H1 (cell line): ENCODE data around the gene GALNT4. TPM values are rescaled to one million over a fixed set of nuclear protein-coding genes. Genes with fewer than 3 reads are reported as not detected.

Experiments used
- CTCF ChIA-PET: fragments of 300-600 bp; sonication (Branson Sonifier 250); formaldehyde crosslinking; loops from one replicate; lab custom pipeline; 2021; ENCODE audit not compliant: partially characterized antibody; lab: Charles Lee
- POLR2A ChIA-PET: fragments of 300-600 bp; sonication (Branson Sonifier 250); formaldehyde crosslinking; loops from one replicate; lab custom pipeline; 2021; ENCODE audit warnings: inconsistent platforms; ENCODE audit not compliant: partially characterized antibody; lab: Charles Lee
- DNase-seq, 2 experiments: peaks; one replicate each; pipeline versions ENCODE4 v3.0.0 to v3.0.0-alpha.2; 2010 to 2022; ENCODE audit warnings: low spot score in 2 of 2, low read depth in 1 of 2, mixed read lengths in 1 of 2
- FAIRE-seq: peaks from 2 replicates; lab custom pipeline; 2011; peaks lifted over from hg19 to GRCh38; lab: Jason Lieb, UNC
- H2AFZ ChIP-seq: 2 replicates; pipeline ENCODE4 v1.8.1; 2012; ENCODE audit warnings: low read length, inconsistent platforms
- H2AK5ac ChIP-seq: 2 replicates; pipeline ENCODE4 v1.6.1; 2013; ENCODE audit warnings: low read depth, low read length
- H2BK120ac ChIP-seq: replicated peaks from 2 replicates; pipeline ENCODE3; 2013; ENCODE audit warnings: low read depth, low read length, inconsistent platforms
- H2BK12ac ChIP-seq: 2 replicates; pipeline ENCODE4 v1.6.1; 2013; ENCODE audit warnings: low read depth, low read length
- H2BK15ac ChIP-seq: 2 replicates; pipeline ENCODE4 v1.6.1; 2013; ENCODE audit warnings: low read length
- H2BK20ac ChIP-seq: 2 replicates; pipeline ENCODE4 v1.6.1; 2013; ENCODE audit warnings: low read length
- H2BK5ac ChIP-seq: 2 replicates; pipeline ENCODE4 v1.6.1; 2013; ENCODE audit warnings: low read depth, low read length
- H3K14ac ChIP-seq: 2 replicates; pipeline ENCODE4 v1.6.1; 2013; ENCODE audit warnings: inconsistent platforms; ENCODE audit not compliant: insufficient read length
- H3K18ac ChIP-seq: 2 replicates; pipeline ENCODE4 v1.6.1; 2013; ENCODE audit warnings: low read length; ENCODE audit errors: extremely low read depth
- H3K23ac ChIP-seq: 2 replicates; pipeline ENCODE4 v1.6.1; 2013; ENCODE audit warnings: inconsistent platforms; ENCODE audit not compliant: insufficient read length
- H3K23me2 ChIP-seq: 2 replicates; pipeline ENCODE4 v1.6.1; 2013; ENCODE audit warnings: low read depth, low read length
- H3K27ac ChIP-seq: 2 replicates; pipeline ENCODE4 v1.6.1; 2011; ENCODE audit warnings: low read depth, low read length, inconsistent platforms
- H3K27me3 ChIP-seq, 4 experiments: replicated peaks in 1 of 4; 1 replicate in 1 of 4; 2 replicates in 3 of 4; pipeline versions ENCODE4 v1.6.1 to v1.8.1; 2011 to 2013; ENCODE audit warnings: low read length in 3 of 4, mild to moderate bottlenecking in 3 of 4, inconsistent platforms in 2 of 4, mixed read lengths in 2 of 4, moderate library complexity in 1 of 4; ENCODE audit not compliant: control insufficient read depth in 3 of 4, insufficient read depth in 3 of 4; ENCODE audit errors: extremely low read depth in 1 of 4
- H3K36me3 ChIP-seq, 4 experiments: 2 replicates each; pipeline versions ENCODE4 v1.6.1 to v1.8.1; 2011 to 2013; ENCODE audit warnings: mild to moderate bottlenecking in 4 of 4, low read length in 3 of 4, moderate library complexity in 2 of 4, control low read depth in 1 of 4, inconsistent platforms in 1 of 4; ENCODE audit not compliant: insufficient read depth in 4 of 4, control insufficient read depth in 2 of 4
- H3K4ac ChIP-seq: replicated peaks from 2 replicates; pipeline ENCODE3; 2013; ENCODE audit warnings: low read length, low read depth, mixed read lengths, inconsistent platforms; ENCODE audit not compliant: insufficient read length
- H3K4me1 ChIP-seq, 4 experiments: replicated peaks in 1 of 4; 1 replicate in 1 of 4; 2 replicates in 3 of 4; pipeline versions ENCODE4 v1.6.1 to v1.8.1; 2011 to 2013; ENCODE audit warnings: low read length in 3 of 4, inconsistent platforms in 2 of 4, mixed read lengths in 1 of 4; ENCODE audit not compliant: insufficient read depth in 4 of 4, control insufficient read depth in 3 of 4
- H3K4me2 ChIP-seq, 2 experiments: 2 replicates each; pipeline versions ENCODE4 v1.6.1 to v1.8.1; 2011 to 2013; ENCODE audit warnings: low read depth in 2 of 2, low read length in 2 of 2, control low read depth in 1 of 2, inconsistent platforms in 1 of 2, mild to moderate bottlenecking in 1 of 2; ENCODE audit not compliant: insufficient read depth in 1 of 2
- H3K4me3 ChIP-seq, 4 experiments: fragments of 200-600, 300-600 bp in 1 of 4; sonication (generic), shearing (Covaris generic), sonication (Bioruptor Twin) in 1 of 4; 2 replicates each; pipeline versions ENCODE4 v1.5.1 to v1.8.1; 2011 to 2016; ENCODE audit warnings: low read length in 4 of 4, low read depth in 3 of 4, control low read depth in 2 of 4, inconsistent platforms in 2 of 4, mild to moderate bottlenecking in 2 of 4, mixed read lengths in 1 of 4, moderate library complexity in 1 of 4; ENCODE audit not compliant: insufficient read depth in 2 of 4; ENCODE audit errors: extremely low read depth in 1 of 4
- H3K56ac ChIP-seq: replicated peaks from 2 replicates; pipeline ENCODE3; 2013; ENCODE audit warnings: low read depth, mild to moderate bottlenecking, mixed read lengths, low read length, inconsistent platforms; ENCODE audit not compliant: insufficient read length
- H3K79me1 ChIP-seq: 2 replicates; pipeline ENCODE4 v1.6.1; 2013; ENCODE audit warnings: low read depth, low read length, control low read depth
- H3K79me2 ChIP-seq, 2 experiments: 2 replicates each; pipeline versions ENCODE4 v1.6.1 to v1.8.1; 2012 to 2013; ENCODE audit warnings: low read length in 2 of 2, mild to moderate bottlenecking in 2 of 2, inconsistent platforms in 1 of 2; ENCODE audit not compliant: insufficient read depth in 2 of 2, control insufficient read depth in 1 of 2
- H3K9ac ChIP-seq, 4 experiments: replicated peaks in 1 of 4; 1 replicate in 1 of 4; 2 replicates in 3 of 4; pipeline versions ENCODE4 v1.6.1 to v1.8.1; 2011 to 2013; ENCODE audit warnings: low read depth in 3 of 4, low read length in 3 of 4, control low read depth in 2 of 4, mild to moderate bottlenecking in 2 of 4, moderate library complexity in 2 of 4, inconsistent platforms in 1 of 4; ENCODE audit errors: extremely low read depth in 1 of 4
- H3K9me3 ChIP-seq, 2 experiments: 2 replicates each; pipeline versions ENCODE4 v1.6.1 to v1.8.1; 2012 to 2013; ENCODE audit warnings: mild to moderate bottlenecking in 2 of 2, moderate library complexity in 2 of 2, control low read depth in 1 of 2, inconsistent platforms in 1 of 2, low read depth in 1 of 2, low read length in 1 of 2, mixed read lengths in 1 of 2; ENCODE audit not compliant: insufficient read depth in 2 of 2
- H4K20me1 ChIP-seq, 2 experiments: replicated peaks in 1 of 2; 2 replicates each; pipeline versions ENCODE3 to v1.8.1; 2011 to 2013; ENCODE audit warnings: inconsistent platforms in 2 of 2, low read length in 2 of 2, mild to moderate bottlenecking in 1 of 2; ENCODE audit not compliant: insufficient read depth in 2 of 2, control insufficient read depth in 1 of 2
- H4K5ac ChIP-seq: 2 replicates; pipeline ENCODE4 v1.6.1; 2013; ENCODE audit warnings: low read length, low read depth, mixed read lengths, inconsistent platforms; ENCODE audit not compliant: insufficient read length
- H4K8ac ChIP-seq: 2 replicates; pipeline ENCODE4 v1.8.0; 2013; ENCODE audit warnings: mild to moderate bottlenecking, moderate library complexity, low read length, inconsistent platforms; ENCODE audit not compliant: insufficient read depth; ENCODE audit errors: extremely low read depth
- H4K91ac ChIP-seq: replicated peaks from 2 replicates; pipeline ENCODE3; 2013; ENCODE audit warnings: low read length, mixed read lengths, inconsistent platforms; ENCODE audit not compliant: insufficient read length
- BACH1 ChIP-seq: IDR thresholded peaks from 2 replicates; pipeline ENCODE4 v1.6.1; 2012; ENCODE audit warnings: low read length, improper control_type of control experiment
- CEBPB ChIP-seq: IDR thresholded peaks from 2 replicates; pipeline ENCODE4 v1.6.1; 2012; ENCODE audit warnings: low read depth, low read length
- EZH2 ChIP-seq: fragments of 200-600 bp; sonication (generic); IDR thresholded peaks from 2 replicates; pipeline ENCODE4 v1.7.1; 2012; ENCODE audit warnings: low read depth, mild to moderate bottlenecking, moderate library complexity, low read length, inconsistent platforms; ENCODE audit not compliant: severe bottlenecking
- JUND ChIP-seq: IDR thresholded peaks from 2 replicates; pipeline ENCODE4 v1.6.1; 2011; ENCODE audit warnings: mild to moderate bottlenecking, improper control_type of control experiment, low read length
- KDM4A ChIP-seq: IDR thresholded peaks from one replicate; pipeline ENCODE4 v1.7.1; 2012; ENCODE audit warnings: low read depth, mild to moderate bottlenecking, moderate library complexity, low read length, inconsistent platforms; ENCODE audit not compliant: severe bottlenecking
- MAFK ChIP-seq: IDR thresholded peaks from 2 replicates; pipeline ENCODE4 v1.6.1; 2012; ENCODE audit warnings: low read depth, mild to moderate bottlenecking, improper control_type of control experiment, low read length
- NANOG ChIP-seq: IDR thresholded peaks from 2 replicates; pipeline ENCODE4 v1.6.1; 2011; ENCODE audit warnings: low read length, low read depth, mild to moderate bottlenecking, inconsistent platforms; ENCODE audit not compliant: insufficient read depth, poor library complexity, severe bottlenecking
- NRF1 ChIP-seq: IDR thresholded peaks from 2 replicates; pipeline ENCODE4 v1.6.1; 2011; ENCODE audit warnings: mild to moderate bottlenecking, low read depth, low read length, improper control_type of control experiment
- PHF8 ChIP-seq: fragments of 200-600 bp; sonication (generic); conservative IDR thresholded peaks from 2 replicates; pipeline ENCODE4 v1.7.1; 2012; ENCODE audit warnings: low read depth, mild to moderate bottlenecking, inconsistent platforms, low read length, moderate library complexity
- POLR2AphosphoS5 ChIP-seq: IDR thresholded peaks from 2 replicates; pipeline ENCODE4 v1.6.1; 2011; ENCODE audit warnings: low read depth, low read length
- RAD21 ChIP-seq, 2 experiments: IDR thresholded peaks in 1 of 2; conservative IDR thresholded peaks in 1 of 2; 2 replicates each; pipeline ENCODE4 v1.6.1; 2011; ENCODE audit warnings: low read depth in 2 of 2, low read length in 2 of 2, improper control_type of control experiment in 1 of 2, inconsistent platforms in 1 of 2, mild to moderate bottlenecking in 1 of 2, moderate library complexity in 1 of 2
- TCF12 ChIP-seq: IDR thresholded peaks from 2 replicates; pipeline ENCODE4 v1.6.1; 2011; ENCODE audit warnings: low read depth, mild to moderate bottlenecking, low read length
- WGBS, 2 experiments: shearing (Covaris generic) in 1 of 2; methylation state at CpG; one replicate each; pipeline versions ENCODE4 v1.1.6 to v1.1.7; 2013 to 2015; ENCODE audit warnings: low lambda C conversion rate in 2 of 2, mixed read lengths in 2 of 2, inconsistent platforms in 1 of 2, low coverage in 1 of 2, missing lambda C conversion rate in 1 of 2; ENCODE audit not compliant: insufficient replicate concordance in 2 of 2, insufficient coverage in 1 of 2, insufficient read length in 1 of 2; ENCODE audit errors: extremely low coverage in 1 of 2, missing lambda C conversion rate in 1 of 2; 5-methylcytosine and 5-hydroxymethylcytosine counted together
- polyA plus RNA-seq, 7 experiments: library from polyadenylated mRNA; depleted of rRNA in 3 of 7; stranded (reverse) in 5 of 7; unstranded in 2 of 7; fragments of >200 nt in 5 of 7; fragments of 200-250 nt in 2 of 7; gene quantifications; 1 replicate in 5 of 7; 2 replicates in 1 of 7; 4 replicates in 1 of 7; pipeline versions ENCODE4 v1.2.1 to v1.2.3, GENCODE V29; 2011 to 2013; ENCODE audit warnings: missing spikeins in 2 of 7, mixed read lengths in 2 of 7
- total RNA-seq: library from RNA; stranded (reverse); fragmentation: NEBNext Ultra II Directional; extraction: Animal tissue kit (Norgen Biotek cat#: 25700); gene quantifications from 2 replicates; pipeline ENCODE4 v1.2.1, GENCODE V29; 2021

The GALNT4 gene
- total and polyA plus RNA-seq, 2 of the 8 experiments (the other 6 are each of a cell fraction or from before 2014, with no cell fraction given): 0.45 to 3.3 TPM

DNA sequence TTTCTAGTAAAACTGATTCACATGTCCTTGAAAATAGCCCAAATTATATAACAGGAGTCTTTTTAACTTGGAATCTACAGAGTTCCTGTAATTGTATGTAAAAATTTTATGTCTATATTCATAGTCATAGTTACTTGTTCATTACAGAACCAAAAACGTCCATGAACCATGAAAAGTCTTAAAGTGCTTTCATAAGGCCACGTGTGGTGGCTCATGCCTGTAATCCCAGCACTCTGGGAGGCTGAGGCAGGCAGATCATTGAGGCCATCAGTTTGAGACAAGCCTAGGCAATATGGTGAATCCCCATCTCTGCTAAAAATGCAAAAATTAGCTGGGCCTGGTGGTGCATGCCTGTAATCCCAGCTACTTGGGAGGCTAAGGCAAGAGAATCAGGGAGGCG is 48.4 kb downstream of the GALNT4 start:
- CTCF ChIA-PET: interaction anchor here (0.9 to 1.5 kb wide), 2 partner anchors 15 to 456 kb away, joined by 3 to 4 read pairs; no protein-coding TSS in a partner anchor
- DNase-seq: no peak
- Histone ChIP-seq H4K5ac (no peak overlapping the region), H3K4me2 (no peak overlapping the region), H4K8ac (no peak overlapping the region), H3K9me3 (no peaks in the 10 kb centered on the region), H2AK5ac (no peak overlapping the region), H3K14ac (no peak overlapping the region), H3K9ac (no peak overlapping the region), H2BK120ac (no peak overlapping the region), H2AFZ (no peak overlapping the region), H3K4ac (no peak overlapping the region), H3K79me1 (no peaks in the 10 kb centered on the region), H3K27ac (no peak overlapping the region), H2BK15ac (no peak overlapping the region), H3K18ac (no peak overlapping the region), H4K91ac (no peak overlapping the region), H3K36me3 (no peaks in the 10 kb centered on the region), H3K4me1 (no peaks in the 10 kb centered on the region), H4K20me1 (no peaks in the 10 kb centered on the region), H3K23ac (no peak overlapping the region), H3K27me3 (no peaks in the 10 kb centered on the region), H3K4me3 (no peak overlapping the region), H2BK5ac (no peak overlapping the region), H2BK20ac (no peak overlapping the region), H3K23me2 (no peaks in the 10 kb centered on the region), H3K79me2 (no peaks in the 10 kb centered on the region), H3K56ac (no peak overlapping the region), H2BK12ac (no peak overlapping the region)
- POLR2A ChIA-PET: no interaction called here
- TF ChIP-seq RAD21 (IDR thresholded peaks at IDR 0.05 in 1 of 2, conservative IDR thresholded peaks at IDR 0.05 in 1 of 2; ENCODE audit: low read depth in 2 of 2, low read length in 2 of 2) (no peak), BACH1 (no peak), EZH2 (no peak), CEBPB (no peak), JUND (no peak), MAFK (no peak), NANOG (no peak), TCF12 (no peak), POLR2AphosphoS5 (no peak), PHF8 (no peak), NRF1 (no peak), KDM4A (no peak)
- WGBS, 2 experiments: 87% methylated on average over 3 of the region's 3 CpGs; no CpG with 5 or more reads in 1 of the 2 experiments
- FAIRE-seq: no peak
